Thyroid gland (tissue), 4 donors: ENCODE measurements around the gene REXO1.

Source experiments
- POLR2A ChIP-seq, 2 donors: fragments of 450-650 bp; IDR thresholded peaks; one replicate each; pipeline ENCODE4 v1.6.1; 2017; ENCODE audit warnings: antibody characterized with exemption in 2 of 2, mild to moderate bottlenecking in 2 of 2, moderate library complexity in 1 of 2
- TF ChIP-seq, protein P1 (sequence below), 6 experiments: fragments of 200-600 bp in 3 of 6; fragments of 450-650 bp in 3 of 6; sonication (generic) in 3 of 6; IDR thresholded peaks; one replicate each; pipeline ENCODE4 v1.5.1; 2016 to 2019; ENCODE audit warnings: antibody characterized with exemption in 6 of 6, mild to moderate bottlenecking in 2 of 6, inconsistent platforms in 1 of 6, moderate library complexity in 1 of 6

DNA sequence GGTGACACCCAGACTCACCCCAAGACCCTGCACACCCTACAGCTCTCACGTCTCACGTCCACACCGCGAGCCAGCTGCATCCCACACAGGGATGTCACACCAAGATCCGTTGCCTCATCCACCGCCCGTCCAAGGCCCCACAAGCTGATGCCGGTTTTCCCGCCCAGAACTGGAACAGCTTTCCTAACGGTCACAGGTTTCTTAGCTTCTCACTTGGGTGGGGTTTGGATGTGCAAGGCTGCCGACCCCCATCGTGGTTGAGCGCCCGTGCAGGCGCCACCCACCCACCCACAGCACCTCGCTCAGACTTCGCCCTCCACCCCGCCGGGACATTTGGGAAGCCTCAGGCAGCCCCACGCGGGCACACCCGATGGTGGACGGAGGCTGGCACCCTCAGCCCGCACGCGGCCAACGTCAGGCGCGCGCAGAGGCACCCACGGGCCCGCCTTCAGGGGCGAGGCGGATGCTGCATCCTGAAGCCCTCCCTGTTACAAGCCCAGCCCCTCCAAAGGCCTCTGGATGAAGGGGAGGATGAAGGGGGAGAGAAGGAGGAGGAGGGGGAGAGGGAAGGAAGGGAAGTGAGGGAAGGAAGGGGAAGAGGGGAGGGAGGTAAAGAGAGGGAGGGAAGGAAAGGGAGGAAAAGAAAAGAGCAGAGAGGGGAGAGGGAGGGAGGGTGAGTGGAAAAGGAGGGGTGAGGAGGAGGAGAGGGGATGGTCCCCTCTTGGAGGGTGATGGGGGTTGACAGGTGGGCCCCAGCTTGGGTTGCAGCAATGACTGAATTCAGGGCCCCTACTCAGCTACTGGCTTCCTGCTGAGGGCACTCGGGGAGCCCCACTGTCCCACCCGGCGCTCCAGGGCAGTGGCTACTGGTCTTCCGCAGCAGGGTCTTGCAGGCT lies 82.1 kb downstream of the REXO1 start:
- TF ChIP-seq, protein P1, sequence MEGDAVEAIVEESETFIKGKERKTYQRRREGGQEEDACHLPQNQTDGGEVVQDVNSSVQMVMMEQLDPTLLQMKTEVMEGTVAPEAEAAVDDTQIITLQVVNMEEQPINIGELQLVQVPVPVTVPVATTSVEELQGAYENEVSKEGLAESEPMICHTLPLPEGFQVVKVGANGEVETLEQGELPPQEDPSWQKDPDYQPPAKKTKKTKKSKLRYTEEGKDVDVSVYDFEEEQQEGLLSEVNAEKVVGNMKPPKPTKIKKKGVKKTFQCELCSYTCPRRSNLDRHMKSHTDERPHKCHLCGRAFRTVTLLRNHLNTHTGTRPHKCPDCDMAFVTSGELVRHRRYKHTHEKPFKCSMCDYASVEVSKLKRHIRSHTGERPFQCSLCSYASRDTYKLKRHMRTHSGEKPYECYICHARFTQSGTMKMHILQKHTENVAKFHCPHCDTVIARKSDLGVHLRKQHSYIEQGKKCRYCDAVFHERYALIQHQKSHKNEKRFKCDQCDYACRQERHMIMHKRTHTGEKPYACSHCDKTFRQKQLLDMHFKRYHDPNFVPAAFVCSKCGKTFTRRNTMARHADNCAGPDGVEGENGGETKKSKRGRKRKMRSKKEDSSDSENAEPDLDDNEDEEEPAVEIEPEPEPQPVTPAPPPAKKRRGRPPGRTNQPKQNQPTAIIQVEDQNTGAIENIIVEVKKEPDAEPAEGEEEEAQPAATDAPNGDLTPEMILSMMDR (IDR thresholded peaks at IDR 0.05): no peak
- TF ChIP-seq POLR2A (IDR thresholded peaks at IDR 0.05): no peak
